Upper lobe of right lung (tissue), 1 donor: ENCODE data around the gene CAGE1. TPM values are rescaled to one million over a fixed set of nuclear protein-coding genes. Genes with fewer than 3 reads are reported as not detected.

Experiments
- ATAC-seq: fragments of 200-7000 bp; cut with Tn5 transposase; one replicate; pipeline ENCODE4 v1.9.1; 2020; ENCODE audit warnings: mild to moderate bottlenecking, moderate library complexity
- DNase-seq: peaks from one replicate; pipeline ENCODE4 v3.0.0-alpha.2; 2020
- H3K27ac ChIP-seq: fragments of 200-600 bp; one replicate; pipeline ENCODE4 v1.8.0; 2022
- H3K27me3 ChIP-seq: fragments of 200-600 bp; one replicate; pipeline ENCODE4 v1.8.0; 2022; ENCODE audit warnings: mild to moderate bottlenecking
- H3K36me3 ChIP-seq: fragments of 200-600 bp; one replicate; pipeline ENCODE4 v1.8.0; 2022
- H3K4me1 ChIP-seq: fragments of 200-600 bp; one replicate; pipeline ENCODE4 v1.8.0; 2022
- H3K4me3 ChIP-seq: fragments of 200-600 bp; one replicate; pipeline ENCODE4 v1.8.0; 2022; ENCODE audit warnings: mild to moderate bottlenecking
- H3K9me3 ChIP-seq: fragments of 200-600 bp; one replicate; pipeline ENCODE4 v1.8.0; 2022
- CTCF ChIP-seq: fragments of 200-600 bp; IDR thresholded peaks from one replicate; pipeline ENCODE4 v1.8.0; 2022; ENCODE audit warnings: antibody characterized with exemption
- intact Hi-C: fragments of 100-400 bp; cut with DNase I; formaldehyde crosslinking; loops from one replicate; pipeline ENCODE4 v1.11.0; 2022
- total RNA-seq: library from RNA; stranded (reverse); fragmentation: NEBNext Ultra II Directional; extraction: Animal tissue kit (Norgen Biotek cat#: 25700); gene quantifications from one replicate; pipeline ENCODE4 v1.2.1, GENCODE V29; 2021
- donor health status: DM: no; HTN: yes; CAD: no; lungs with severe emphysema.

The CAGE1 gene
- total RNA-seq, 1 donor from 2014 or later = not detected

GRCh38 chr6:7300926-7301325 is 88.6 kb downstream of the CAGE1 start:
- Histone ChIP-seq H3K27ac (no peak overlapping the region), H3K9me3 (no peaks in the 10 kb centered on the region), H3K4me1 (peaks cover 3% of the 10 kb centered on the region), H3K36me3 (peaks cover 98% of the 10 kb centered on the region), H3K27me3 (no peaks in the 10 kb centered on the region), H3K4me3 (no peak overlapping the region)
- TF ChIP-seq CTCF = no peak
- DNase-seq (no peak), ATAC-seq (no peak)
- intact Hi-C loops = no loop called here

GRCh38 chr6:7298113-7298512 is 91.4 kb downstream of the CAGE1 start:
- intact Hi-C loops = no loop called here
- Histone ChIP-seq H3K27ac (no peak overlapping the region), H3K4me1 (no peaks in the 10 kb centered on the region), H3K27me3 (no peaks in the 10 kb centered on the region), H3K4me3 (no peak overlapping the region), H3K36me3 (peaks cover 100% of the 10 kb centered on the region), H3K9me3 (no peaks in the 10 kb centered on the region)
- no peak for TF ChIP-seq CTCF
- no peak for ATAC-seq
- no peak for DNase-seq

- DNase-seq (no peak), ATAC-seq (no peak)
- H3K27ac ChIP-seq = no peak overlapping the region
- H3K27me3 ChIP-seq = no peaks in the 10 kb centered on the region
- intact Hi-C loops = no loop called here
- H3K9me3 ChIP-seq = no peaks in the 10 kb centered on the region
- H3K36me3 ChIP-seq = peaks cover 100% of the 10 kb centered on the region
- H3K4me1 ChIP-seq = no peaks in the 10 kb centered on the region
- H3K4me3 ChIP-seq = no peak overlapping the region
- TF ChIP-seq CTCF = no peak
These were observed 92.9 kb downstream of the CAGE1 start for GRCh38 chr6:7296602-7297001.

GRCh38 chr6:7295916-7296315 is 93.6 kb downstream of the CAGE1 start:
- no peaks in the 10 kb centered on the region for H3K27me3 ChIP-seq
- H3K27ac ChIP-seq = no peak overlapping the region
- H3K4me3 ChIP-seq = no peak overlapping the region
- no peaks in the 10 kb centered on the region for H3K4me1 ChIP-seq
- no peaks in the 10 kb centered on the region for H3K9me3 ChIP-seq
- no peak for TF ChIP-seq CTCF
- H3K36me3 ChIP-seq = peaks cover 100% of the 10 kb centered on the region
- DNase-seq (no peak), ATAC-seq (no peak)
- intact Hi-C loops = no loop called here

GRCh38 chr6:7292596-7293255 is 96.8 kb downstream of the CAGE1 start:
- H3K27me3 ChIP-seq = no peaks in the 10 kb centered on the region
- no peaks in the 10 kb centered on the region for H3K4me1 ChIP-seq
- no peak for TF ChIP-seq CTCF
- ATAC-seq = no peak
- H3K9me3 ChIP-seq = no peaks in the 10 kb centered on the region
- H3K4me3 ChIP-seq = no peak overlapping the region
- peaks cover 96% of the 10 kb centered on the region for H3K36me3 ChIP-seq
- no peak for DNase-seq
- intact Hi-C loops = no loop called here
- H3K27ac ChIP-seq = no peak overlapping the region

GRCh38 chr6:7290079-7290478 is 99.5 kb downstream of the CAGE1 start:
- Histone ChIP-seq H3K4me3 (no peak overlapping the region), H3K36me3 (peaks cover 96% of the 10 kb centered on the region), H3K9me3 (no peaks in the 10 kb centered on the region), H3K4me1 (no peaks in the 10 kb centered on the region), H3K27ac (no peak overlapping the region), H3K27me3 (no peaks in the 10 kb centered on the region)
- TF ChIP-seq CTCF = no peak
- ATAC-seq (no peak), DNase-seq (no peak)
- intact Hi-C loops = no loop called here
